HG03439 (cell line): ENCODE measurements around the gene VWCE.
"Not testable (repeated sequence)": the region's sequence is repeated elsewhere in the genome, so short reads cannot be mapped to it uniquely, and the experiment has no call there.

Experiments used
- ATAC-seq: cut with Tn5 transposase; IDR thresholded peaks from one replicate; pipeline ENCODE4 v1.9.1; 2021; ENCODE audit warnings: mild to moderate bottlenecking, moderate library complexity; ENCODE audit not compliant: unreplicated experiment

VWCE gene

DNA sequence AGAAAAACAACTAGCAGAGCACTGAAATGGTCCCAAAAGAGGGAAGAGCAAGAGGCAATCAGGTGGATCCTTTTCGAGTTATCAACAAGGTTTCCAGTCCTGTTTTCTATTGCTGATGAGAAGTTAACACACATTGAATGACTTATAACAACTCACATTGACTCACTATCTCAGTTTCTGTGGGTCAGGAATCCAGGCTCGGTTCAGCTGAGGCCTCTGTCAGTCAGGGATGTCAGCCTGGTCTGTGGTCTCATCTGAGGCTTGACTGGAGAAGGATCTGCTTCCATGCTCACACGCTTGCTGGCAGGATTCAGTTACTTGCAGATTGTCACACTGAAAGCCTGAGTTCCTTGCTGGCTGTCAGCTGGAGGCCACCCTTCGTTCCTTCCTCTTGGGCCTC, 76.8 kb downstream of the VWCE start:
- not testable (repeated sequence) for ATAC-seq

DNA sequence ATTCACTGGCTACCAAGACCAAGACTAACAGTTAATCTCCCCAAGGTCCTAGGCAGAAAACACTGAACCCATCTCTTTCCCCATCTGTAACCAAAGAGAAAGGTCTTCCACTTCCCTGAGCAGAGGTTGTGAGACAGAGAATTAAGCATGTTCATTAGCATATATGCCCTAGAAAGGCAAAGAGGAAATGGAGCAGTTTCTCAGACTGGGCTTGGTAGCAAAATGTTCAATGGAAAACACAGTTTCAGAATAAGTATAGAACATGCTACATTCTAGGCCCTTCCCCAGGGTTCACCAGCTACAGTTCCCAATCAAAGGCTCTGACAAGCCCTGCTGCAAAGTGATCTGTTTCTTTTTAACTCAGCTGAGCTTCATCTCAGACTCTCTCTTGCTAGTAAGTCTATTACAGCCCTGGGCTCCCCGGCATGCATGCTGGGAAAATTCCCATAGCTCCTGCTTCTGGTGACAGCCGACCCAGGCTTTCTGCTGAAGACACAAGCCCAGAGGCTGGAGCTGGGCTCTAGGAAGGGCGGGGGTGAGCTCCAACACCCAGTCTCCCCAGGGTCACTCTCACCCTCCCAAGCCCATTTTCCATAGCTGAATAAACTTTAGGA, 81.3 kb downstream of the VWCE start:
- ATAC-seq, result not testable (repeated sequence)

DNA sequence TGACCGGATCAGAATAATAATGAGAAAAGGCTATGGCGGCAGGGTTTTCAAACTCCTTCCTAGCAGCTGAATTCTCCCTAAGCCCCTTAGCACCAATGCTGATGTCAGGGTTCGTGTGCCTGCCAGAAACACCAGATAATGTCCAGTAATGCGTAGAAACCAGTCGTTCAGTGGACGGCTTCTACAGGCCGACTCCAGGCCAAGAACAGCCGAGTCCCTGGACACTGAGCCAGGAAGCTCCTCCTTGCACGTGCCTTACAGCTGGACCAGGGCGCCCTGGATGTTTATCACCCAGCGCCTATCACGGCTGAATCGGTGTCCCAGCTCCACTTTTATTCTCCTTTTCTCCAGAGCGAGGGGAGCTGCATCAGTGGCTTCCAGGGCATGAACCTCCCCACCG, 82.9 kb downstream of the VWCE start:
- not testable (repeated sequence) for ATAC-seq

DNA sequence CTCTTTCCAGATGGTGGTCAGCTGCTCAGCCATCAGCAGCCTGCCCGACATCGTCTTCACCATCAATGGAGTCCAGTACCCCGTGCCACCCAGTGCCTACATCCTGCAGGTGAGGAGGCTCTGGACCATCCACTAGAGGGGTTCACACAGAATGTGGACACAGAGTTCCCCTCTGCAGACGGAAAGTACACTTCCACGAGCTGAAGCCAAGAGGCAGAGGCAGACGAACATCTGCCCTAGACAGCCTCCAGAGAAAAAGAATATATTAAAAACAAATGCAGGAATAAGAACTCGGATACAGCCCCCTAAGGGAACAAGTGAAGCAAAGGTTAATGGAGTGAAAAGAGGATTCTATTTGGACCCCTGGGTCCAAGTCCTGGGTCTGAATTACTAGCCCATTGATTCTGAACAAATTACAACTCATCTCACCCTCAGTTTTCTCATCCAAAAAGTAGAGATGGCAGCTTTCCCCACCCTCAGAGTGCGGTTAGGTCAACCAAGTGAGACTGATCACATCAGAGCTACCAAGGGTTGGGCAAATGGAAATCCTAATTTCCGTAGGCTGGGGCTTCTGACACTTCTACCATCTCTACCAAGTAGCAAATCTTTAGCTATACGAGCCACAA, 83.7 kb downstream of the VWCE start:
- ATAC-seq, result not testable (repeated sequence)

DNA sequence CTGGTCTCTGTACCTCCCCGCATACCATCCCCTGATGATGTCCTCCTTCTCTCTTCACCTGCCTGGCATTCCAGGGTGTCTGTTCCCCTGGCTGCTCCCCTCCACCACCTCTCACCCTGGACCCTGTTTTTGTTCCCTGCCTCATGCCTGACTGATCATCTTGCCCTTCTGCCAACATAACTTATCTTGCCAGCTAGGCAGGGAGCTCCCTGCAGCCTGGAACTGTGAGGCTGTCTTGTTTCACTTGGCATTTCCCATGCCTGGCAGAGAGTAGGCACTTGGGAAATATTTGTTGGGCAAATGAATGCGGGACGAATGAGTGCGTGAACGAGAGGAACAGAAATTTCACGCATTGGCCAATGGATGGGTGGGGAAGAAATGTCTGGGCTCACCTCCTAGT, 84.5 kb downstream of the VWCE start:
- ATAC-seq, result not testable (repeated sequence)
